Panc1 (cell line): ENCODE results near the gene FAM50A. TPM values are rescaled to one million over a fixed set of nuclear protein-coding genes. Genes with fewer than 3 reads are reported as not detected.

Source experiments
- ATAC-seq: fragments of 200-7000 bp; cut with Tn5 transposase; 2 replicates; pipeline ENCODE4 v1.9.1; 2020; ENCODE audit warnings: mild to moderate bottlenecking, moderate library complexity
- BruUV-seq: library from RNA; stranded (reverse); fragments of 400-500 nt; replicated peaks from 2 replicates; lab custom pipeline; 2021; lab: Mats Ljungman, UMichigan
- CTCF ChIA-PET: fragments of 300-600 bp; sonication (Branson Sonifier 250); formaldehyde crosslinking; loops from one replicate; lab custom pipeline; 2022; ENCODE audit warnings: antibody characterized with exemption; lab: Charles Lee
- POLR2A ChIA-PET: fragments of 300-600 bp; sonication (Branson Sonifier 250); formaldehyde crosslinking; loops from one replicate; lab custom pipeline; 2022; ENCODE audit warnings: antibody characterized with exemption; lab: Charles Lee
- DNase-seq: peaks from one replicate; pipeline ENCODE4 v3.0.0-alpha.2; 2010; ENCODE audit warnings: low read depth, low spot score
- H3K27ac ChIP-seq: 2 replicates; pipeline ENCODE4 v1.5.1; 2011; ENCODE audit warnings: mild to moderate bottlenecking, low read length, inconsistent platforms
- H3K27me3 ChIP-seq: fragments of 200-500 bp; sonication (Bioruptor generic); 2 replicates; pipeline ENCODE4 v1.6.0; 2014; ENCODE audit warnings: low read length, inconsistent platforms; ENCODE audit not compliant: control insufficient read depth, insufficient read depth
- H3K36me3 ChIP-seq: fragments of 200-500 bp; sonication (Bioruptor generic); 2 replicates; pipeline ENCODE4 v1.5.1; 2014; ENCODE audit warnings: inconsistent platforms, mild to moderate bottlenecking, low read length, moderate library complexity; ENCODE audit not compliant: control insufficient read depth, insufficient read depth
- H3K4me1 ChIP-seq: 2 replicates; pipeline ENCODE4 v1.5.1; 2011; ENCODE audit warnings: inconsistent platforms, mild to moderate bottlenecking, low read length, moderate library complexity; ENCODE audit not compliant: control insufficient read depth, insufficient read depth
- H3K4me3 ChIP-seq, 2 experiments: 2 replicates each; pipeline ENCODE4 v1.5.1; 2011 to 2012; ENCODE audit warnings: low read depth in 2 of 2, low read length in 2 of 2, mild to moderate bottlenecking in 2 of 2, inconsistent platforms in 1 of 2, moderate library complexity in 1 of 2
- H3K9me3 ChIP-seq: fragments of 200-500 bp; sonication (Bioruptor generic); 2 replicates; pipeline ENCODE4 v1.5.1; 2014; ENCODE audit warnings: low read depth, mild to moderate bottlenecking, inconsistent platforms, low read length, moderate library complexity; ENCODE audit not compliant: control insufficient read depth, insufficient read depth
- POLR2AphosphoS5 ChIP-seq: IDR thresholded peaks from 2 replicates; pipeline ENCODE4 v1.6.1; 2012; ENCODE audit warnings: mild to moderate bottlenecking, low read depth, low read length, moderate library complexity
- SIN3A ChIP-seq: IDR thresholded peaks from 2 replicates; pipeline ENCODE4 v1.6.1; 2012; ENCODE audit warnings: low read depth, mild to moderate bottlenecking, low read length, moderate library complexity, borderline replicate concordance; ENCODE audit not compliant: insufficient read depth
- TCF7L2 ChIP-seq: IDR thresholded peaks from 2 replicates; pipeline ENCODE4 v1.6.1; 2011; ENCODE audit warnings: mild to moderate bottlenecking, low read depth, low read length, inconsistent platforms
- in situ Hi-C: cut with HindIII; loops from 2 replicates; pipeline ENCODE4 v1.10.0; 2016; ENCODE audit warnings: low sequenced_read_pairs, low pct_unique_long_range_greater_than_20kb
- intact Hi-C: fragments of 100-400 bp; cut with micrococcal nuclease; formaldehyde crosslinking; loops from one replicate; pipeline ENCODE4 v1.10.0; 2022; ENCODE audit not compliant: unreplicated experiment
- total RNA-seq: library from RNA; stranded (reverse); gene quantifications from one replicate; pipeline ENCODE4 v1.2.1, GENCODE V29; 2021; ENCODE audit not compliant: unreplicated experiment
- TF ChIP-seq, protein P1 (sequence below): fragments of 450-650 bp; IDR thresholded peaks from 2 replicates; pipeline ENCODE4 v1.5.1; 2017; ENCODE audit warnings: mild to moderate bottlenecking
- TF ChIP-seq, protein P2 (sequence below), 2 experiments: IDR thresholded peaks; 2 replicates each; pipeline ENCODE4 v1.6.1; 2011 to 2012; ENCODE audit warnings: low read depth in 2 of 2, control low read depth in 1 of 2, low read length in 1 of 2, mild to moderate bottlenecking in 1 of 2, moderate library complexity in 1 of 2; ENCODE audit not compliant: insufficient read depth in 1 of 2

FAM50A gene
- total RNA-seq, 1 experiment from 2014 or later = 225 TPM

- Histone ChIP-seq H3K27ac (no peak overlapping the region), H3K27me3 (no peaks in the 10 kb centered on the region), H3K9me3 (no peaks in the 10 kb centered on the region), H3K4me1 (peaks cover 39% of the 10 kb centered on the region), H3K4me3 (no peak overlapping the region), H3K36me3 (peaks cover 3% of the 10 kb centered on the region; the same call in 1 of the 2 replicates)
- CTCF ChIA-PET = no interaction called here
- ATAC-seq (no peak), DNase-seq (no peak)
- no TSS peak for BruUV-seq
- POLR2A ChIA-PET = no interaction called here
- intact Hi-C loops (no loop called here), in situ Hi-C loops (no loop called here)
- TF ChIP-seq, protein P1, sequence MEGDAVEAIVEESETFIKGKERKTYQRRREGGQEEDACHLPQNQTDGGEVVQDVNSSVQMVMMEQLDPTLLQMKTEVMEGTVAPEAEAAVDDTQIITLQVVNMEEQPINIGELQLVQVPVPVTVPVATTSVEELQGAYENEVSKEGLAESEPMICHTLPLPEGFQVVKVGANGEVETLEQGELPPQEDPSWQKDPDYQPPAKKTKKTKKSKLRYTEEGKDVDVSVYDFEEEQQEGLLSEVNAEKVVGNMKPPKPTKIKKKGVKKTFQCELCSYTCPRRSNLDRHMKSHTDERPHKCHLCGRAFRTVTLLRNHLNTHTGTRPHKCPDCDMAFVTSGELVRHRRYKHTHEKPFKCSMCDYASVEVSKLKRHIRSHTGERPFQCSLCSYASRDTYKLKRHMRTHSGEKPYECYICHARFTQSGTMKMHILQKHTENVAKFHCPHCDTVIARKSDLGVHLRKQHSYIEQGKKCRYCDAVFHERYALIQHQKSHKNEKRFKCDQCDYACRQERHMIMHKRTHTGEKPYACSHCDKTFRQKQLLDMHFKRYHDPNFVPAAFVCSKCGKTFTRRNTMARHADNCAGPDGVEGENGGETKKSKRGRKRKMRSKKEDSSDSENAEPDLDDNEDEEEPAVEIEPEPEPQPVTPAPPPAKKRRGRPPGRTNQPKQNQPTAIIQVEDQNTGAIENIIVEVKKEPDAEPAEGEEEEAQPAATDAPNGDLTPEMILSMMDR = no peak
- TF ChIP-seq POLR2AphosphoS5 (no peak), SIN3A (no peak), TCF7L2 (no peak)
- TF ChIP-seq, protein P2, sequence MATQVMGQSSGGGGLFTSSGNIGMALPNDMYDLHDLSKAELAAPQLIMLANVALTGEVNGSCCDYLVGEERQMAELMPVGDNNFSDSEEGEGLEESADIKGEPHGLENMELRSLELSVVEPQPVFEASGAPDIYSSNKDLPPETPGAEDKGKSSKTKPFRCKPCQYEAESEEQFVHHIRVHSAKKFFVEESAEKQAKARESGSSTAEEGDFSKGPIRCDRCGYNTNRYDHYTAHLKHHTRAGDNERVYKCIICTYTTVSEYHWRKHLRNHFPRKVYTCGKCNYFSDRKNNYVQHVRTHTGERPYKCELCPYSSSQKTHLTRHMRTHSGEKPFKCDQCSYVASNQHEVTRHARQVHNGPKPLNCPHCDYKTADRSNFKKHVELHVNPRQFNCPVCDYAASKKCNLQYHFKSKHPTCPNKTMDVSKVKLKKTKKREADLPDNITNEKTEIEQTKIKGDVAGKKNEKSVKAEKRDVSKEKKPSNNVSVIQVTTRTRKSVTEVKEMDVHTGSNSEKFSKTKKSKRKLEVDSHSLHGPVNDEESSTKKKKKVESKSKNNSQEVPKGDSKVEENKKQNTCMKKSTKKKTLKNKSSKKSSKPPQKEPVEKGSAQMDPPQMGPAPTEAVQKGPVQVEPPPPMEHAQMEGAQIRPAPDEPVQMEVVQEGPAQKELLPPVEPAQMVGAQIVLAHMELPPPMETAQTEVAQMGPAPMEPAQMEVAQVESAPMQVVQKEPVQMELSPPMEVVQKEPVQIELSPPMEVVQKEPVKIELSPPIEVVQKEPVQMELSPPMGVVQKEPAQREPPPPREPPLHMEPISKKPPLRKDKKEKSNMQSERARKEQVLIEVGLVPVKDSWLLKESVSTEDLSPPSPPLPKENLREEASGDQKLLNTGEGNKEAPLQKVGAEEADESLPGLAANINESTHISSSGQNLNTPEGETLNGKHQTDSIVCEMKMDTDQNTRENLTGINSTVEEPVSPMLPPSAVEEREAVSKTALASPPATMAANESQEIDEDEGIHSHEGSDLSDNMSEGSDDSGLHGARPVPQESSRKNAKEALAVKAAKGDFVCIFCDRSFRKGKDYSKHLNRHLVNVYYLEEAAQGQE (IDR thresholded peaks at IDR 0.05; ENCODE audit: insufficient read depth in 1 of 2, low read depth in 2 of 2, low read length in 1 of 2) = no peak
These were observed 39.2 kb upstream of the FAM50A start for GRCh38 chrX:154404625-154405192.

DNA sequence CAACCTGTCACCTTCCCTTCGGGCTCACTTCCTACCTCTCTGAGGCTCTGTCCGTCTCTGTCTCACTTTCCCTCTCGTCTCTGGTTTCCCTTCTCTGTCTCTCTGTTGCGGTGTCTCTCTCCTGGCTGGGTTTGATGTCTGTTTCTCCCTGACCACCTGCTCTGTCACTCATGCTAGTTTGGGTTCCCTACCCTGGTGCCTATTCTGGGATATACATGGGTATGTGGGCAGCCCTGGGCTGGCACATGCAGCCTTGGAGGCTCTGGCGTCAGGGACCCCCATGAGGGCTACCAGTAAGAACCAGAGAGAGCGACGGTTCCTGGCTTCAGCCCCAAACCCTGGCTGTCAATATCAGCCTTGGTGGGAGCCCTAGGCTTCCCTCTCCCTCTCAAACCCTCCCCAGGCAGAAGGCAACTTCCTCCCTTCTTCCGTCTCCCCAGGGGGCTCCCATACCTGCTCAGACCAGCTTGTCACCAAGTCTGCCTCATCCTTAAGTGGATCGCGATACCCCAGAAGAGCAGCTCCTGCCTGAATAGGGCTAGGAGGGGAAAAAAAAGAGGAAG lies 35.2 kb upstream of the FAM50A start:
- H3K36me3 ChIP-seq = no peaks in the 10 kb centered on the region
- H3K9me3 ChIP-seq = no peaks in the 10 kb centered on the region
- POLR2A ChIA-PET = no interaction called here
- H3K4me1 ChIP-seq = peaks cover 27% of the 10 kb centered on the region
- no peaks in the 10 kb centered on the region for H3K27me3 ChIP-seq
- no peak for DNase-seq
- peak overlapping the region; percentile 49 to 88 for H3K4me3 ChIP-seq
- no TSS peak for BruUV-seq
- in situ Hi-C loops (no loop called here), intact Hi-C loops (no loop called here)
- peak overlapping the region; percentile 93 for H3K27ac ChIP-seq
- TF ChIP-seq SIN3A = no peak
- 0 out of 2 replicates have a peak, but pooled peaks have one; percentile 42 for TF ChIP-seq POLR2AphosphoS5
- CTCF ChIA-PET = no interaction called here
- ATAC-seq = peak; percentile 6
